ENCODE data around the gene STIP1. TPM values are rescaled to one million over a fixed set of nuclear protein-coding genes. Genes with fewer than 3 reads are reported as not detected.
A peak's percentile ranks its signal among the peaks of the same experiment; 100 is the strongest.

Gene STIP1
- total and polyA plus RNA-seq, 4 donors: 22.6 to 58.1 (median 42.5) TPM

- TF ChIP-seq ZBTB33 (IDR thresholded peaks at IDR 0.05) (no peak), HNF4A (conservative IDR thresholded peaks at IDR 0.05) (peak; percentile 6 to 30), GABPA (IDR thresholded peaks at IDR 0.05 in 1 of 2, conservative IDR thresholded peaks at IDR 0.05 in 1 of 2) (no peak), FOXA1 (IDR thresholded peaks at IDR 0.05) (peak; percentile 26), ATF3 (IDR thresholded peaks at IDR 0.05) (no peak)
Observed at GRCh38 chr11:64218628-64219353, 32.8 kb downstream of the STIP1 start (continued).

- no peak overlapping the region for H3K9ac ChIP-seq (ENCODE audit: low read depth in 1 of 2, low read length in 2 of 2)
- peaks cover 7 to 13% (median 13%) of the 10 kb centered on the region in 4 donors for H3K4me1 ChIP-seq (ENCODE audit: control insufficient read depth in 4 of 4, insufficient read depth in 4 of 4, low read length in 3 of 4)
- H3K9me3 ChIP-seq (ENCODE audit: control insufficient read depth in 4 of 4, low read length in 3 of 4): no peaks in the 10 kb centered on the region
- no peaks in the 10 kb centered on the region for H3K27me3 ChIP-seq (ENCODE audit: control insufficient read depth in 4 of 4, insufficient read depth in 4 of 4, low read length in 3 of 4)
- TF ChIP-seq JUND (IDR thresholded peaks at IDR 0.05) (no peak), EGR1 (IDR thresholded peaks at IDR 0.05; ENCODE audit: low read depth in 2 of 2) (no peak), GABPA (IDR thresholded peaks at IDR 0.05 in 1 of 2, conservative IDR thresholded peaks at IDR 0.05 in 1 of 2) (no peak), HNF4A (conservative IDR thresholded peaks at IDR 0.05) (no peak), ZBTB33 (IDR thresholded peaks at IDR 0.05) (no peak), MAX (IDR thresholded peaks at IDR 0.05) (no peak), RXRA (IDR thresholded peaks at IDR 0.05) (no peak), FOXA1 (IDR thresholded peaks at IDR 0.05) (no peak), HNF4G (IDR thresholded peaks at IDR 0.05) (no peak), CTCF (IDR thresholded peaks at IDR 0.05; ENCODE audit: low read depth, low read length, missing input control) (no peak), SP1 (IDR thresholded peaks at IDR 0.05) (no peak)
- DNase-seq (ENCODE audit: low spot score): no peak
- no peak overlapping the region for H3K27ac ChIP-seq (ENCODE audit: low read depth in 1 of 2, low read length in 2 of 2)
- 74% methylated on average over 7 of the region's 7 CpGs for WGBS
- H3K36me3 ChIP-seq (ENCODE audit: control insufficient read depth in 4 of 4, insufficient read depth in 3 of 4, low read depth in 1 of 4, low read length in 3 of 4): peaks cover 0 to 27% (median 9%) of the 10 kb centered on the region in 4 donors
- H3K4me3 ChIP-seq (ENCODE audit: low read depth in 1 of 3, low read length in 3 of 3): no peak overlapping the region
Observed at GRCh38 chr11:64219354-64219684, 33.3 kb downstream of the STIP1 start.

GRCh38 chr11:64219755-64220154, 33.8 kb downstream of the STIP1 start:
- no peak for TF ChIP-seq SP1 (IDR thresholded peaks at IDR 0.05)
- no peak for TF ChIP-seq YY1 (IDR thresholded peaks at IDR 0.05)
- no peak for TF ChIP-seq FOXA1 (IDR thresholded peaks at IDR 0.05)
- H3K9ac ChIP-seq (ENCODE audit: low read depth in 1 of 2, low read length in 2 of 2): no peak overlapping the region
- WGBS: 95% methylated on average over 10 of the region's 10 CpGs
- H3K9me3 ChIP-seq (ENCODE audit: control insufficient read depth in 4 of 4, low read length in 3 of 4): no peaks in the 10 kb centered on the region
- peaks cover 0 to 27% (median 9%) of the 10 kb centered on the region in 4 donors for H3K36me3 ChIP-seq (ENCODE audit: control insufficient read depth in 4 of 4, insufficient read depth in 3 of 4, low read depth in 1 of 4, low read length in 3 of 4)
- no peak for DNase-seq (ENCODE audit: low spot score)
- H3K27me3 ChIP-seq (ENCODE audit: control insufficient read depth in 4 of 4, insufficient read depth in 4 of 4, low read length in 3 of 4): no peaks in the 10 kb centered on the region
- peaks cover 7 to 16% (median 14%) of the 10 kb centered on the region in 4 donors for H3K4me1 ChIP-seq (ENCODE audit: control insufficient read depth in 4 of 4, insufficient read depth in 4 of 4, low read length in 3 of 4)
- H3K27ac ChIP-seq (ENCODE audit: low read depth in 1 of 2, low read length in 2 of 2): no peak overlapping the region
- H3K4me3 ChIP-seq (ENCODE audit: low read depth in 1 of 3, low read length in 3 of 3): no peak overlapping the region

Data from liver (tissue), 9 donors.